Hepatocyte (in vitro differentiated cells): Measurements from ENCODE around the gene DAPP1. TPM values are rescaled to one million over a fixed set of nuclear protein-coding genes. Genes with fewer than 3 reads are reported as not detected.
"Not testable (repeated sequence)": the region's sequence is repeated elsewhere in the genome, so short reads cannot be mapped to it uniquely, and the experiment has no call there.

Experiments
- DNase-seq: peaks from one replicate; pipeline ENCODE4 v3.0.0-alpha.2; 2016; ENCODE audit warnings: low spot score
- H2AFZ ChIP-seq: fragments of 200-600 bp; sonication (generic); 2 replicates; pipeline ENCODE4 v1.6.0; 2016; ENCODE audit warnings: antibody characterized with exemption, mild to moderate bottlenecking
- H3K27ac ChIP-seq: fragments of 200-600 bp; sonication (generic); 2 replicates; pipeline ENCODE4 v1.5.1; 2016; ENCODE audit warnings: mild to moderate bottlenecking
- H3K27me3 ChIP-seq: fragments of 200-600 bp; sonication (generic); 2 replicates; pipeline ENCODE4 v1.6.1; 2016
- H3K36me3 ChIP-seq: fragments of 200-600 bp; sonication (generic); replicated peaks from 2 replicates; pipeline ENCODE4 v1.5.1; 2016; ENCODE audit warnings: low read depth; ENCODE audit not compliant: insufficient read depth
- H3K4me1 ChIP-seq: fragments of 200-600 bp; sonication (generic); 2 replicates; pipeline ENCODE4 v1.5.1; 2016; ENCODE audit warnings: mild to moderate bottlenecking, moderate library complexity; ENCODE audit not compliant: insufficient read depth
- H3K4me2 ChIP-seq: fragments of 200-600 bp; sonication (generic); 2 replicates; pipeline ENCODE4 v1.6.0; 2016
- H3K4me3 ChIP-seq: fragments of 200-600 bp; sonication (generic); 2 replicates; pipeline ENCODE4 v1.5.1; 2016; ENCODE audit warnings: mild to moderate bottlenecking
- H3K79me2 ChIP-seq: fragments of 200-600 bp; sonication (generic); 2 replicates; pipeline ENCODE4 v1.6.0; 2017; ENCODE audit warnings: mild to moderate bottlenecking
- H3K9me2 ChIP-seq: fragments of 200-600 bp; sonication (generic); replicated peaks from 2 replicates; pipeline ENCODE4 v1.6.0; 2017; ENCODE audit warnings: mild to moderate bottlenecking; ENCODE audit not compliant: insufficient read depth
- H3K9me3 ChIP-seq: fragments of 200-600 bp; sonication (generic); 2 replicates; pipeline ENCODE4 v1.5.1; 2016; ENCODE audit warnings: low read depth, mild to moderate bottlenecking
- H4K20me1 ChIP-seq: fragments of 200-600 bp; sonication (generic); 2 replicates; pipeline ENCODE4 v1.6.0; 2016; ENCODE audit warnings: mild to moderate bottlenecking; ENCODE audit not compliant: insufficient read depth, poor library complexity, severe bottlenecking
- EZH2 ChIP-seq: fragments of 200-600 bp; sonication (generic); IDR thresholded peaks from 2 replicates; pipeline ENCODE4 v1.6.1; 2016; ENCODE audit warnings: antibody characterized with exemption, mild to moderate bottlenecking, borderline replicate concordance
- EZH2phosphoT487 ChIP-seq: fragments of 200-600 bp; sonication (generic); IDR thresholded peaks from one replicate; pipeline ENCODE4 v1.6.1; 2018; ENCODE audit warnings: antibody characterized with exemption, mild to moderate bottlenecking, low read depth, moderate library complexity; ENCODE audit not compliant: unreplicated experiment, severe bottlenecking
- WGBS: methylation state at CpG from one replicate; pipeline ENCODE4 v1.1.6; 2016; ENCODE audit warnings: low lambda C conversion rate; ENCODE audit errors: missing lambda C conversion rate; 5-methylcytosine and 5-hydroxymethylcytosine counted together
- polyA plus RNA-seq: library from polyadenylated mRNA; unstranded; fragments of >200 nt; fragmentation: Nextera tagmentation; extraction: Ambion mirVana; gene quantifications from 2 replicates; pipeline ENCODE4 v1.2.1, GENCODE V29; 2016
- total RNA-seq: library from RNA; depleted of rRNA; stranded (reverse); fragments of >200 nt; gene quantifications from 2 replicates; pipeline ENCODE4 v1.2.3, GENCODE V29; 2014
- TF ChIP-seq, protein P1 (sequence below): fragments of 200-600 bp; sonication (generic); IDR thresholded peaks from 2 replicates; pipeline ENCODE4 v1.5.1; 2016; ENCODE audit warnings: antibody characterized with exemption, mild to moderate bottlenecking; ENCODE audit not compliant: poor library complexity

DAPP1 gene, protein sequence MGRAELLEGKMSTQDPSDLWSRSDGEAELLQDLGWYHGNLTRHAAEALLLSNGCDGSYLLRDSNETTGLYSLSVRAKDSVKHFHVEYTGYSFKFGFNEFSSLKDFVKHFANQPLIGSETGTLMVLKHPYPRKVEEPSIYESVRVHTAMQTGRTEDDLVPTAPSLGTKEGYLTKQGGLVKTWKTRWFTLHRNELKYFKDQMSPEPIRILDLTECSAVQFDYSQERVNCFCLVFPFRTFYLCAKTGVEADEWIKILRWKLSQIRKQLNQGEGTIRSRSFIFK
- 1.1 and 2.0 TPM in 2 replicates for total RNA-seq
- 1.7 and 1.8 TPM in 2 replicates for polyA plus RNA-seq

DNA sequence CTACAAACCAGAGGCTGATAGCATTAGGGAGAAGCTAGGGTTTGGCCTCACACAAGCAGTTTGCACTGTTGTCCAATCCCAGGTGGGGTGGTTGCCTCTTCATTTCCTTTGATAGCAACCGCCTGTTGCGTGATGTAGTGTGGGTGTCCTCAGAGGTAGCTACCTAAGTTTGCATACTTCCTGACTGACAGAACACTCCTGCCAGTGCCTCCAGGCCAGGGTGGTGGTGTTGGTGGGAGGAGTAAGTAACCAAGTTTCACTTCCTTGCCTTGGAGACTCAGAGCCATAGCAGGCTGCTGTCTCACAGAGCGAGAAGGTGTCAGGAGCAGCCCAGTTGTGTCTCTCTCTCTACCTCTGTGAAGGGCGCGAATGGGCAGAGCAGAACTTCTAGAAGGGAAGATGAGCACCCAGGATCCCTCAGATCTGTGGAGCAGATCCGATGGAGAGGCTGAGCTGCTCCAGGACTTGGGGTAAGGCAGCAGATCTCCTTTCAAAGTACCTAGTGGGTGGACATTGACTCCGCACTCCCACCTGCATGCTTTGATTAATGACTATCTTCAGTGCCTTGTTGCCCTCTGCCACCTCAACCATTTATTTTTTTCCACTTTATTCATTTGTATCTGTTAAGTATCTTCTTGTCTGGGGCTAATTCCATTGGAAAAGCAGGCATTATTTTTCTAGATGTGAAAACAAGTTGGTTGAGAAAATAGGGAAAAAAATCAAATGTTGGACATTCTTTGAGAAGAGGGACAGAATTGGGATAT lies at the start of gene DAPP1:
DAPP1 (plus strand) TSS at position 283 of the 764 bp plus-strand sequence; CDS start at position 370, 87 bp downstream.
- Histone ChIP-seq H4K20me1 (no peaks in the 10 kb centered on the region), H3K4me3 (no peak within 1 kb of the TSS), H3K9me3 (no peaks in the 10 kb centered on the region), H3K9me2 (no peaks in the 10 kb centered on the region), H3K27ac (peak within 1 kb of the TSS; percentile 28), H3K79me2 (no peaks in the 10 kb centered on the region), H3K36me3 (no peaks in the 10 kb centered on the region), H2AFZ (no peak within 1 kb of the TSS), H3K4me1 (no peaks in the 10 kb centered on the region), H3K4me2 (no peak within 1 kb of the TSS), H3K27me3 (no peaks in the 10 kb centered on the region)
- 95% methylated on average over 7 of the region's 7 CpGs for WGBS
- DNase-seq: peak; percentile 19
- TF ChIP-seq, protein P1, sequence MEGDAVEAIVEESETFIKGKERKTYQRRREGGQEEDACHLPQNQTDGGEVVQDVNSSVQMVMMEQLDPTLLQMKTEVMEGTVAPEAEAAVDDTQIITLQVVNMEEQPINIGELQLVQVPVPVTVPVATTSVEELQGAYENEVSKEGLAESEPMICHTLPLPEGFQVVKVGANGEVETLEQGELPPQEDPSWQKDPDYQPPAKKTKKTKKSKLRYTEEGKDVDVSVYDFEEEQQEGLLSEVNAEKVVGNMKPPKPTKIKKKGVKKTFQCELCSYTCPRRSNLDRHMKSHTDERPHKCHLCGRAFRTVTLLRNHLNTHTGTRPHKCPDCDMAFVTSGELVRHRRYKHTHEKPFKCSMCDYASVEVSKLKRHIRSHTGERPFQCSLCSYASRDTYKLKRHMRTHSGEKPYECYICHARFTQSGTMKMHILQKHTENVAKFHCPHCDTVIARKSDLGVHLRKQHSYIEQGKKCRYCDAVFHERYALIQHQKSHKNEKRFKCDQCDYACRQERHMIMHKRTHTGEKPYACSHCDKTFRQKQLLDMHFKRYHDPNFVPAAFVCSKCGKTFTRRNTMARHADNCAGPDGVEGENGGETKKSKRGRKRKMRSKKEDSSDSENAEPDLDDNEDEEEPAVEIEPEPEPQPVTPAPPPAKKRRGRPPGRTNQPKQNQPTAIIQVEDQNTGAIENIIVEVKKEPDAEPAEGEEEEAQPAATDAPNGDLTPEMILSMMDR: no peak
- TF ChIP-seq EZH2phosphoT487 (no peak), EZH2 (no peak)

DNA sequence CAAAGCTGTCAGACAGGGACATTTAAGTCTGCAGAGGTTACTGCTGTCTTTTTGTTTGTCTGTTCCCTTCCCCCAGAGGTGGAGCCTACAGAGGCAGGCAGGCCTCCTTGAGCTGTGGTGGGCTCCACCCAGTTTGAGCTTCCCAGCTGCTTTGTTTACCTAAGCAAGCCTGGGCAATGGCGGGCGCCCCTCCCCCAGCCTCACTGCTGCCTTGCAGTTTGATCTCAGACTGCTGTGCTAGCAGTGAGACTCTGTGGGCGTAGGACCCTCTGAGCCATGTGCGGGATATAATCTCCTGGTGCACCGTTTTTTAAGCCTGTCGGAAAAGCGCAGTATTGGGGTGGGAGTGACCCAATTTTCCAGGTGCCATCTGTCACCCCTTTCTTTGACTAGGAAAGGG lies 45.8 kb upstream of the DAPP1 start:
- not testable (repeated sequence) for H4K20me1 ChIP-seq, H3K4me3 ChIP-seq, H3K27ac ChIP-seq, H3K9me3 ChIP-seq, DNase-seq, H3K9me2 ChIP-seq, H3K4me2 ChIP-seq, H3K27me3 ChIP-seq, H3K79me2 ChIP-seq, H2AFZ ChIP-seq, H3K36me3 ChIP-seq, H3K4me1 ChIP-seq
- WGBS: 90% methylated on average over 7 of the region's 7 CpGs

DNA sequence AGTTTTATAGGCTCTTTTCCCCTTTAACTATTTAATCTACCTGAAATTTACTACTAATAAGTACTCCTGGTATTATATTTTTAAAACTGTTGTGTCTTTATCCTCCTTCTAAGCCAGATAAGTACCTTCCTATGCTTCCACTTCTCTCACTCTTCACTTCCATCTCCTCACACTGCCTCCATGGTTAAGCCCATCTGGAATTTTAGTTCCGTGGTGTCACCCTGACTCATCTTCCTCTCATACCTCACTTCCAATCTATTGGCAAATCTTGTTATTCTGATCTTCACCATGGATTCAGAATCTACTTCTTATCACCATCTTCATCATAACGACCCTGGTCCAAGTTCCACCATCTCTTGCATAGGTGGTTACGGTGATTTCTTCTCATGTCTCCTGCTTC lies 32.7 kb upstream of the DAPP1 start:
- DNase-seq: no peak
- Histone ChIP-seq H3K9me2 (no peaks in the 10 kb centered on the region), H3K4me3 (no peak overlapping the region), H3K4me1 (no peaks in the 10 kb centered on the region), H2AFZ (no peak overlapping the region), H3K36me3 (no peaks in the 10 kb centered on the region), H3K9me3 (no peaks in the 10 kb centered on the region), H3K27ac (no peak overlapping the region), H3K4me2 (no peak overlapping the region), H3K27me3 (no peaks in the 10 kb centered on the region), H3K79me2 (no peaks in the 10 kb centered on the region), H4K20me1 (no peaks in the 10 kb centered on the region)
- TF ChIP-seq EZH2phosphoT487 (no peak), EZH2 (no peak)
- TF ChIP-seq, protein P1: no peak
- WGBS: 94% methylated on average over 3 of the region's 3 CpGs

DNA sequence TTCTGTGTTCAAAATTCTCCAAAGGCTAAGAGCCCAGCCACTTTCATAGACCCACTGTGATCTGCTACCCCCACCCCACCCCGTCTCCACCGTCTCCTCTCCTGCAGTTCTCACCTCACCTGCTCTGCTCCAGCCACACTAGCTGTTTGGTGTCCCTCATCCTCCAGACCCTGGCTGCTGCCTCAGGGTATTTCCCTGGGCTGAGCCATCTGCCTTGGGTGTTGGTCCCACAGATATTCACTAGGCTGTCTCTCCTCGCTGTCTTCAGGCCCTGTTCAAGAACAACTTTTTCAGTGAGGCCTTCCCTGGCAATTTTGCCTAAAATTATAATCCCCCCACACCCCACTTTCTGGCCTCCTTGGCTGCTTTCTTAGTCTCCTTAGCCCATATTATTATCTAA lies 31.8 kb upstream of the DAPP1 start:
- no peaks in the 10 kb centered on the region for H3K36me3 ChIP-seq
- DNase-seq: no peak
- no peaks in the 10 kb centered on the region for H3K9me2 ChIP-seq
- H3K79me2 ChIP-seq: no peaks in the 10 kb centered on the region
- no peaks in the 10 kb centered on the region for H3K4me1 ChIP-seq
- no peak overlapping the region for H3K27ac ChIP-seq
- no peak overlapping the region for H2AFZ ChIP-seq
- H3K27me3 ChIP-seq: no peaks in the 10 kb centered on the region
- H4K20me1 ChIP-seq: no peaks in the 10 kb centered on the region
- WGBS: 89% methylated on average over 3 of the region's 3 CpGs
- TF ChIP-seq EZH2phosphoT487 (no peak), EZH2 (no peak)
- TF ChIP-seq, protein P1: no peak
- no peak overlapping the region for H3K4me3 ChIP-seq
- no peaks in the 10 kb centered on the region for H3K9me3 ChIP-seq
- no peak overlapping the region for H3K4me2 ChIP-seq
